Measurements from ENCODE around the gene TMTC4. TPM values are rescaled to one million over a fixed set of nuclear protein-coding genes. Genes with fewer than 3 reads are reported as not detected.

Gene TMTC4
- total and polyA plus RNA-seq, 4 donors: 1.8 to 13.1 (median 4.1) TPM

Other genes starting within 250 kb of the TMTC4 start
- gene GGACT, start 86.0 kb downstream of the TMTC4 start, total RNA-seq: 1 to 10 TPM; 4.4 to 5.3 TPM
- 1 to 10 TPM in 1 of 2 donors, under 1 TPM in 1; 0.75 to 1.2 TPM for gene GGACT, start 86.0 kb downstream of the TMTC4 start, polyA plus RNA-seq

All from aorta (tissue), 4 donors.